ENCODE data around the gene MAPKBP1.

MAPKBP1 gene

DNA sequence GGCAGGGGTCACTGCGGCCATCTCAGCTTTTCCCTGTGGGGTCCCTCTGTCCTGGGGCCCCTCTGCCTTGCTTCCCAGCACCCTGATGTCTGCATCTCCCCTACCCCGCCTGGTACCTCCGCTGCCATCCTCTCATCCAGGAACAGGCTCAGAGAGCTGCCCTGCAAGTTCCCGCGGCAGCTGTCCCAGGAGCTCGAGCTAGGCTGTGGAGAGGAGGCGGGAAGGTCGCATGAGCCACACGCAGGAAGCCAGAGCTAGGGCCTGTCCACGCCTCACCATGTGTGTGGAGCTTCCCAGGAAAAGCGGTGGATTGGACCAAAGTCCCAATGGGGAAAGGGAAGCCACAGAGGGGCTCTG is 76.9 kb downstream of the MAPKBP1 start:
- TF ChIP-seq GATA3 (IDR thresholded peaks at IDR 0.05; ENCODE audit: low read depth, low read length) (no peak), GATA2 (IDR thresholded peaks at IDR 0.05; ENCODE audit: low read depth, low read length) (no peak)

DNA sequence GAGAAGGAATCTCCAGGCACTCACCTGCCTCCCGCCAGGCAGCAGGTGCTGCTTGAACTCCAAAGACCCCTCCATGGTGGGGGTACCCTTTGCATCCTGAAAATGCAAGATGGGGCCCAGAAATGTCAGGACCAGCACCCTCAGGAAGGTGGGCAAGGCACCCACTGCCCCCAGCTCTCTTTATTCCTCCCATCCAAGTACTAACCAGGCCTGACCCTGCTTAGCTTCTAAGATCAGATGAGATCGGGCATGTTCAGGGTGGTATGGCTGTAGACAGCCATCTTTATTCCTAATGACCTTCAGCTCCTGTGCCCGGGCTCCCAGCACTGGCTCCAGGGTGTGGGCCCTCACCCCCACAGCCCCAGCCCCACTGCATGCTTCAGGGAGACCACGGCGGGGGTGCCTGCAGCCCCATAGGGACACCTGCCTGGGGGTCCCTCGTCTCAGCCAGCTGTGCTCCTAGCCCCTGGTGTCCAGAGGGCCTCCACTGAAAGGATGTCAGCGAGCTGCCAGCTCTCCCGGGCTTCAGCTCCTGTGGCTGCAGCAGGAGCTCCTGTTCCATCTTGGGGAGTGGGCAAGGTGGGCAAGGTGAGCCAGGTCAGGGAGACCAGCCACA is 77.6 kb downstream of the MAPKBP1 start:
- TF ChIP-seq GATA2 (IDR thresholded peaks at IDR 0.05; ENCODE audit: low read depth, low read length) (no peak), GATA3 (IDR thresholded peaks at IDR 0.05; ENCODE audit: low read depth, low read length) (no peak)

DNA sequence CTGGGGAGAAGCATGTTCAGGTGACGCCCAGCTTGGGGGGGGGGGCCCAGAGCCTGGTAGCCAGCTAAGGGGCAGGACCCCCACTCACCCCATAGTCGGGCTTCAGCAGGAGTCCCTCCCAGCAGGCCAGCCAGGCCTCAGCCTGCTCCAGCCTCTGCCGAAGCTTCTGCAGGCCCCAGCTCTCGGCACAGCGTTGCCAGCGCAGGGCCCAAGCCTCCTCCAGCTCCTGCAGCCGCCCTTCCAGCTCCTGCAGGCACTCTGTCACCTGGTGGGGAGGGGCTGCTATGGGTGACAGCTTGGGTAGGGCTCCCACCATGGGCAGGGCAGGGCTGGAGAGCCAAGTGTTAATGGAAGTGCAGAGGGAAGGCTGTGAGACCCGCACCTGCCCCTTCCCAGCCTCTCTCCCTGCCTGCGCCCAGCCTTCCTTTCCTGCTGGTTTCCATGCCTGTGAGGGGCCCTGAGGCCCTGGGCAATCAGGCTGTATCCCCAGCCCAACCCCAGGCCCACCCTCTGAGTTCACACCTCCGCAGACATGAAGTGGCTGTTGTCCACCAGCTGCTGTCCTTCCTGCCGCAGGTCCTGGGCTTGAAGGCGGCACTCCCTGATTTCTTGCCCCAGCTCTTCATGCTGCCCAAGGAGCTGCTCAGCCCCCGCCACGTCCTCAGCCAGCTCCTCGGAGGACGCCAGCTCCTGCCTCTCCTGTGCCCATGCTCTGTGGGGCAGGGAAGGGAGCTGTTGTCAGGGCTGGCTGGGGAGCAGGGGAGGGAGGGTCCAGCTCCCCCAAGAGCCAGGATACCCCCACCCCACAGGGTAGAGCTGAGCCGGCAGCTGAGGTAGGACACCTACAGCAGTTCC is 78.7 kb downstream of the MAPKBP1 start:
- TF ChIP-seq GATA3 (IDR thresholded peaks at IDR 0.05; ENCODE audit: low read depth, low read length) (no peak), GATA2 (IDR thresholded peaks at IDR 0.05; ENCODE audit: low read depth, low read length) (no peak)

DNA sequence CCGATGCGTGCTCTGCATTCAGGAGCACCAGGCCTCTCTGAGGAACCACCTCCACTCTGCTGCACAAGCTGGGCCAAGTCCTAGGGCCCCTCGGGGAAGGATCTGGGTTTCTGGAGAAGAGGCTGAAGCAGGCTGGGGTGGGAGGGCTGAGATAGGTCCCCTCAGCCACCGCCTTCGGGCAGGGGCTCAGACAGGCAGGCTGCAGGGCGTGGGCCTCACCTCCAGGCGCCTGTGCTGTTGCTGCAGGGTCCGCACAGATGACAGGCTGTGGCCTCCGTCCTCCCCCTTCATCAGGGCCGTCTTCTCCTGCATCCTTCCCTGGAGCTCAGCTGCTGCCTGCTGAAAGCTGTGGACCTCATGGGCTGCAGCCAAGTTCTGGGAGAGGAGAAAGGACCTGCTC is 79.5 kb downstream of the MAPKBP1 start:
- TF ChIP-seq GATA2 (IDR thresholded peaks at IDR 0.05; ENCODE audit: low read depth, low read length): no peak
- TF ChIP-seq GATA3 (IDR thresholded peaks at IDR 0.05; ENCODE audit: low read depth, low read length): no peak

DNA sequence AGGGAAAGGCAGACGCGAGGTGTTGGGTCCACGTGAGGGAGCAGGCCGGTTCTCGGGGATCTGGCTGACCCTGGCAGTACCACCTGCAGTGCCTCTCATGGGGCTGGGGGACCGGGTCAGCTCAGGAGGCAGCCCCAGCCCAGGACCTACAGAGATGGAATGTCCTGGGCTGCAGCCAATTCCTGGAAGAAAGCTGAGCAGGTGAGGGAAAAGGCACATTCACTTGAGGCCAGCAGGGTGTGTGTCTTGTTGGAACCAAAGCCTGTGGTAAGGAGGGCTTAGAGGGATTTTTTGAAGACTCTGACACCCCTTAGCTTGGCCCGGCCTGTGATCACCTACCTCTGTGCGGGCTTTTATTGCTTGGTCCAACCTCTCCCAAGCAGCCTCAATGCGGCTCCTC is 80.2 kb downstream of the MAPKBP1 start:
- TF ChIP-seq GATA2 (IDR thresholded peaks at IDR 0.05; ENCODE audit: low read depth, low read length): no peak
- no peak for TF ChIP-seq GATA3 (IDR thresholded peaks at IDR 0.05; ENCODE audit: low read depth, low read length)

DNA sequence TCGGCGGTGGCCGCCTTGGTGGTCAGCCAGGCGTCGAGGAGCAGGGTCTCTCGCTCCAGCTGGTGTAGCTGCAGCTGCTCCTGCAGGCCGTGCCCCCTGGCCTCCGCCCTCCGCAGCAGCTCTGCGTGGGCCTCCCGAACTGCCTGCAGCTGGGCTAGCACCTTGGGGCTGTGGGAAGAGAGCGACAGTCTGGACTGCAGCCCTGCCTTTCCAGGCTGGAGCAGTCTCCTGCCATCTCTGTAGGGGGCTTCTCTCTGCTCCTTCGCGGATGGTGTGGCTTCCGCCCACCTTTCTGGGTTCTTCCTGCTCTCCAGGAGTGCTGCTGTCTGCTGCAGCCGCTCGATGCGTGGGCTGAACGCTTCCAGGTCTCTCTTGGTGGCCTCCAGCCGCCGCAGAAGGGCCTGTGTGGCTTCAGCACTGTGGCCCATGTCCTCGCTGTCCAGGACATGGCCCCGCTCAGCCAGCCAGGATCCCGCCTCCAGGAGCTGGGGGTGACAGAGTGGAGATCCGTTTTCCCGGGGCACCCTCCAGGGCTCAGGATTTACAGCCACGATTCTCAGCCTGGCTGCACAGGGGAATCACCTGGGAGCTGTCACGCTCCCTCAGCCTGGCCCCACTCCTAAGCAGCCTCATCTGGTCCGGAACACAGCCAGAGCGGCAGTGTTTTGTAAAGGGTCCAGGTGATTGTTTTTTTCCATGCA is 81.1 kb downstream of the MAPKBP1 start:
- TF ChIP-seq GATA2 (IDR thresholded peaks at IDR 0.05; ENCODE audit: low read depth, low read length): no peak
- no peak for TF ChIP-seq GATA3 (IDR thresholded peaks at IDR 0.05; ENCODE audit: low read depth, low read length)

DNA sequence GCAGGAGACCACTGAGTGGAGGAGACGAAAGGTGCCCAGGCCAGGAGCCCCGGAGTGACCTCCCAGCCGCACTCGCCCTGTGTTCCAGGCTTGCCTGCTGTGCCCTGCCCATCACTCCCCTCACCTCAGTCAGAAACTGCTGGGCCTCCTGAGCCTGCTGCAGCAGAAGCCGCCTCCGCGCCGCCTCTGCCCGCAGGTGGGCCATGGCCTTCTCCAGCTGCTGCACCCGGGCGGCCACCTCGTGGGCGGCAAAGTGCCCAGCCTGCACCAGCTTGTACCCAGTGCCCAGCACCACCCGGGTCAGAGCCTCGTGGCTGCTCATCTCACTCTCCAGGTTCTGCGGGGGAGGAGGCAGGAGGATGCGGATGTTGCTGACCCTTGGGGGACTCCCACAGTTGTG is 82.0 kb downstream of the MAPKBP1 start:
- TF ChIP-seq GATA2 (IDR thresholded peaks at IDR 0.05; ENCODE audit: low read depth, low read length) (no peak), GATA3 (IDR thresholded peaks at IDR 0.05; ENCODE audit: low read depth, low read length) (no peak)

DNA sequence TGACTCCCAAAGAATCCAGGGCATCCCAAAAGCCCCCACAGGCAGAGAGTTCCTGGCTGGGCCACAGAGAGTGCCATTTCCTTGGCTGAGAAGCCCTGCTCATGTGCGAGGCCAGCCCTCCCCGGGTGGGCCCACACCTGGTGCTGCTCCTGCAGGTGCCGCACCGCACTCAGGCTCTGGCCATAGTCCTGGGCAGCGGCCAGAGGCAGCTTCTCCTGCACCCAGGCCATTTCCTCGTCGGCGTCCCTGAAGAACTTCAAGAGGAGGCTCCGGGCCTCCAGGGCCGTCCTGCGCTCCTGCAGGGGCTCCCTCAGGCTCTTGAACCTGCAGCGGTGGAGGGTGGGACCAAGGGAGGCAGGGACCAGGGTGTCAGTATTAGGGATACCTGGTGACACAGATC is 82.4 kb downstream of the MAPKBP1 start:
- TF ChIP-seq GATA3 (IDR thresholded peaks at IDR 0.05; ENCODE audit: low read depth, low read length): no peak
- no peak for TF ChIP-seq GATA2 (IDR thresholded peaks at IDR 0.05; ENCODE audit: low read depth, low read length)

DNA sequence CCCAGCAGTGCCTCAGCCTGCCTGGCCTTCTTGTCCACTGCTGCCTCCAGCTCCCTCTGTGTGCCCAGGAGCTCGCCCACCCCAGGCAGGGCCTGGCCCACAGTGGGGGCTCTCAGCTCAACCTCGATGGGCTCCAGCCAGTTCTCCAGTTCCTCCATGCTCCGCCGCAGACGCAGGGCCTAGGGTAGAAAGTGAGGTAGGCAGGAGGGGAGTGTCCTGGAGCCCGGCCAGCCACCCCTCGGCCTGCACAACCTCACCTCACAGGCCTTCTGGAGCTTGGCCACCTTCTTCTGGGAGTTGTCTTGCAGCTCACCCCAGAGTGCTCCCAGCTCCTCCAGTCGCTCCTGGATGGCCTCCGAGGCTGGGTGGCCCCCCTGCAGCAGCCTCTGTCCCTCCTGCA is 83.0 kb downstream of the MAPKBP1 start:
- TF ChIP-seq GATA3 (IDR thresholded peaks at IDR 0.05; ENCODE audit: low read depth, low read length): no peak
- TF ChIP-seq GATA2 (IDR thresholded peaks at IDR 0.05; ENCODE audit: low read depth, low read length): no peak

DNA sequence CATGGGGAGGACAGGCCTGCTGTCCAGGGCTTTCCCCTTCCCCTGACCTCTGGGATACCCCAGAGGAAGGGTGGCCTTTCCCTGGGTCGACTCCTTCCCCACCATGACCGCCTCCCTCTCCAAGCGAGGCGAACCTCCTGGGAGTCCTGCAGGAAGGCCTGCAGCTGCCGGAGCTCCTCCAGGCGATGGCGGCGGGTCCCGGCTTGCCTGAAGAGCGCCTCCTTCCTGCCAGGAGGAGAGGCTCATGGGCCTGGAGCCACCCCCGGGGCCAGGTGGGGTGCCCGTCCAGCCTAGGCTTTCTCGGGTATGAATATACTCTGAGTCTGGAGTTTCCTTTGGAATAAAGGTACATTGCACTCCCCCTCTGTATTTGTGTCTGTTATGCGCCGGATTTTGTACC is 84.5 kb downstream of the MAPKBP1 start:
- no peak for TF ChIP-seq GATA3 (IDR thresholded peaks at IDR 0.05; ENCODE audit: low read depth, low read length)
- TF ChIP-seq GATA2 (IDR thresholded peaks at IDR 0.05; ENCODE audit: low read depth, low read length): no peak

DNA sequence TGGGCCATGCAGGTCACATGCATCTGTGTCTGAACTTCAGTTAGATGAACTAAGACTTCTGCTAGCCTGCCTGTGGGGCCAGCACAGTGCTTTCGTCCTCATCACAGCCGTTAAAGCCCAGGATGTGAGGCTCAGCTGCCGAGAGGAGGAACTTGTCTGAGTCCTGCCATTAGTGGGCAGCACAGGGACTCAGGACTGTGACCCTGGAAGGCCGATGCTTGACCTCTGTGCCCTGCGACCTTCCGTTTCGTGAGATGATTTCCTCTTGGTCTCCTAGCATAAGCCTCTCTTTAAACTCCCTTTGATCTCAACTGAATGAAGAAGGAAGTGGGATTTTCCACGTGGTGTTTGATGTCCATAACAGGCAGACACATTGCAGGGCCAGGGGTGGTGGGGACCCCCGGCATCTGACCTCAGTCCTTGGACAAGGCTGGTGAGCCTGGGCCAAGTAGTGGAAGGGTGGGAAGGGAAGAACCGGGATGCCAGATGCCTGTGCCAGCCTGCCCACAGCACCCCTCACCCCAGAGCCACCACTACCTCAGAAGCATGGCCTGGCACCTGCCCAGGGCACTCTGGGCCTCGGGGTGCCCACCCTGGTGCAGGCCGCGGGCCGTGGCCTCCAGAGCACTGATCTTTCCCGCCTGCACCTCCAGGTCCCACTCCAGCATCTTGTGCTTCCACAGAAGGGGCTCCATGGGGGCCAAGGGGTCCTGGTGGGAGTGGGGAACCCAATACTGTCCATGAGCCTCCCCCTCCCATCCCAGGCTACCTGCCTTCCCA is 86.0 kb downstream of the MAPKBP1 start:
- TF ChIP-seq GATA3 (IDR thresholded peaks at IDR 0.05; ENCODE audit: low read depth, low read length) (no peak), GATA2 (IDR thresholded peaks at IDR 0.05; ENCODE audit: low read depth, low read length) (no peak)

DNA sequence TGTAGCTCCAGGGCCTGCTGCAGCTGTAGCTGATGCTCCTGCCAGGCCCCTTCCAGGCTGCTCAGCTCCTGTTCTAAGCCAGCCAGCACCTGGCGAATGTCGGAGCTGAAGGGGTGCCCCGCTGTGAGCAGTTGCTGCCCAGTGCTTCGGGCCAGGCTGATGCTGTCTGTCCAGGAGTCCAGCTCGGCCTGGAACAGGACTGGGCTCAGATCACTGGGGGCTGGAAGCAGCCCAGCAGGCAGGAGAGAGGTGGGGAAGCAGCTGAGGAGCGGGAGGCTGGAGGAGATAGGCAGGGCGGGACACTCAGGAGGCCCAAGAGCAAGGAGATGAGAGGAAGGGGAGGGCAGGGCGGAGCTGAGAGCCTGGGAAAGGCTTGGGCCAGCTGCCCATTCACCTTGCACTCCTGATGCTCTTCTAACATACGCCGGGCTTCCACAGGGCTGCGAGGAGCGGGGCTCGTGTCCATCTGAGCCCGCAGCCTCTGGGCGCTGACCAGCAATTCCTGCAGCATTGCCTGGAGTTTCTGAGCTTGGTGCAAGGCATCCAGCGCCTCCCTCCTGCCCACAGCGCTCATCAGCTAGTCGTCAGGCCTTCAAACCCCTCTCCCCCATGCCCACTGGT is 87.6 kb downstream of the MAPKBP1 start:
- TF ChIP-seq GATA3 (IDR thresholded peaks at IDR 0.05; ENCODE audit: low read depth, low read length) (no peak), GATA2 (IDR thresholded peaks at IDR 0.05; ENCODE audit: low read depth, low read length) (no peak)

DNA sequence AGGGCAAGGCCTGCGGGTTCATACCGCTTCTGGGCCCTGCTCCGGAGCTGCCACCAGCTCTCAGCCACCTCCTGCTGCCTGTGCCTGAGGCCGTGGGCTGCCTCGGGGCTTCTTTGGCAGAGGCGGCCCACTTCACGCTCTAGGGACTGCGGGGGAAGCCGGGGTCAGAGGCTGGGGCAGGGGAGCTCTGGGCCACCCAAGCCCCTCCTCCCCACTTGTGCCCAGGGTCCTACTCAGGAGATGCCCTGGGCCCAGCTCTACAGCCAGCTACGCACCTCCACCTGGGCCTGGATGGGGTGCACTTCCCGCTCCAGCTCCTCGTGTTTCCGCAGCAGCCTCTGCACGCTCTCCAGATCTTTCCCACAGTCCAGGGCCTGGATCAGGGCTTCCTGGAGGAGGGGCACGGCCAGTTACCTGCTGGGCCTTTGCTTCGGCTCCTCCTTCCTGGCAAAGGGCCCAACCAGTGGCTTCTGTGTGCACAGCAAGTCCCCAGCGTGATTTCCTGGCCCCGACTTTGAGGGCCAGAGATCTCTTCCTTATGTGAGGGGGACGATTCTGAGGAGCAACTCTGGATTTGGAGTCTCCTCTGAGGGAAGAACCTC is 88.3 kb downstream of the MAPKBP1 start:
- TF ChIP-seq GATA2 (IDR thresholded peaks at IDR 0.05; ENCODE audit: low read depth, low read length) (no peak), GATA3 (IDR thresholded peaks at IDR 0.05; ENCODE audit: low read depth, low read length) (no peak)

All from SH-SY5Y (cell line).